ENCODE data around the gene GAB3. TPM values are rescaled to one million over a fixed set of nuclear protein-coding genes. Genes with fewer than 3 reads are reported as not detected.

GAB3 gene
- total and polyA plus RNA-seq, 2 experiments from 2014 or later, result 0.89 to 1.8 TPM

DNA sequence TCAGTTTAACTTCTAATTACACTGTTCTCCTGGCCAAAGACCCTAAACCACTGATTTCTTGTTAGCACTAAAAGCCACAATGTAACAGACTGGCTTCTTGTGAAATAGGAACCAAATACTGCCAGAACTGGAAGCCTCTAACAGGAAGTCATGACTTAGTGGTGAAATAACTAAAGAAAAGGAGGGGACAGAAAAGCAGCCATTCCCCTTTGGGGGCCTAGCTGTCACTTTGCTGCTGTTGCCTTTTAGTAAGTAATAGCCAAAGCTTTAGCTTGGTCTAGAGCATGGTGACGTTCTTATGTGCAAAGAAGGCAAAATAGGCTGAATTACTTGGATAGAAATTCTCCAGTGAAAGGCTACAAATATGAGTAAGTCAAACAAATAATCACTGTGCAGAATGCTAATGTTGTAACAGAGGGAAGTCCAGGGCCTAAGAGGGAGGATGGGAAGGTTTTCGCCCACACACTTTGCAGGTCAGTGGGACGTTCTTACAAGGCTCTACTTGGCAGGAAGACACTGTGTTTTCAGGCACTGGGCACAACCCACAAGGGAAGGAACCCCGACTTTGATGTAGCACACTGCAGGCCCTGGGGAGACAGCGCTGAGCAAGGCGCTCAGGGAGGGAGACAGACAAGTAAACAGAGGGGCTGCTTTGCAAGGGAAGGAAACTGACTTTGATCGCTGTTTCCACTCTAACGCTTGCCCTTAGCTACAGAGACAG is 16.7 kb downstream of the GAB3 start:
- no peaks in the 10 kb centered on the region for H3K36me3 ChIP-seq (ENCODE audit: insufficient read depth)
- peaks cover 4% of the 10 kb centered on the region; the same call in 2 of the 3 replicates for H3K4me1 Mint-ChIP-seq
- TF ChIP-seq, protein P1, sequence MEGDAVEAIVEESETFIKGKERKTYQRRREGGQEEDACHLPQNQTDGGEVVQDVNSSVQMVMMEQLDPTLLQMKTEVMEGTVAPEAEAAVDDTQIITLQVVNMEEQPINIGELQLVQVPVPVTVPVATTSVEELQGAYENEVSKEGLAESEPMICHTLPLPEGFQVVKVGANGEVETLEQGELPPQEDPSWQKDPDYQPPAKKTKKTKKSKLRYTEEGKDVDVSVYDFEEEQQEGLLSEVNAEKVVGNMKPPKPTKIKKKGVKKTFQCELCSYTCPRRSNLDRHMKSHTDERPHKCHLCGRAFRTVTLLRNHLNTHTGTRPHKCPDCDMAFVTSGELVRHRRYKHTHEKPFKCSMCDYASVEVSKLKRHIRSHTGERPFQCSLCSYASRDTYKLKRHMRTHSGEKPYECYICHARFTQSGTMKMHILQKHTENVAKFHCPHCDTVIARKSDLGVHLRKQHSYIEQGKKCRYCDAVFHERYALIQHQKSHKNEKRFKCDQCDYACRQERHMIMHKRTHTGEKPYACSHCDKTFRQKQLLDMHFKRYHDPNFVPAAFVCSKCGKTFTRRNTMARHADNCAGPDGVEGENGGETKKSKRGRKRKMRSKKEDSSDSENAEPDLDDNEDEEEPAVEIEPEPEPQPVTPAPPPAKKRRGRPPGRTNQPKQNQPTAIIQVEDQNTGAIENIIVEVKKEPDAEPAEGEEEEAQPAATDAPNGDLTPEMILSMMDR (conservative IDR thresholded peaks at IDR 0.05; ENCODE audit: low read depth in 2 of 2), result no peak
- TF ChIP-seq ZNF114 (CRISPR knock-in tag; IDR thresholded peaks at IDR 0.05) (no peak), JUNB (IDR thresholded peaks at IDR 0.05; ENCODE audit: unreplicated experiment) (no peak), POLR2AphosphoS5 (IDR thresholded peaks at IDR 0.05; ENCODE audit: low read depth) (no peak), CREB1 (CRISPR knock-in tag; IDR thresholded peaks at IDR 0.05; ENCODE audit: low read depth) (no peak), EZH2phosphoT487 (IDR thresholded peaks at IDR 0.05; ENCODE audit: unreplicated experiment) (no peak), STAT1 (IDR thresholded peaks at IDR 0.05; ENCODE audit: unreplicated experiment) (no peak), NANOG (IDR thresholded peaks at IDR 0.05; ENCODE audit: borderline replicate concordance) (no peak)
- TF ChIP-seq, protein P2, sequence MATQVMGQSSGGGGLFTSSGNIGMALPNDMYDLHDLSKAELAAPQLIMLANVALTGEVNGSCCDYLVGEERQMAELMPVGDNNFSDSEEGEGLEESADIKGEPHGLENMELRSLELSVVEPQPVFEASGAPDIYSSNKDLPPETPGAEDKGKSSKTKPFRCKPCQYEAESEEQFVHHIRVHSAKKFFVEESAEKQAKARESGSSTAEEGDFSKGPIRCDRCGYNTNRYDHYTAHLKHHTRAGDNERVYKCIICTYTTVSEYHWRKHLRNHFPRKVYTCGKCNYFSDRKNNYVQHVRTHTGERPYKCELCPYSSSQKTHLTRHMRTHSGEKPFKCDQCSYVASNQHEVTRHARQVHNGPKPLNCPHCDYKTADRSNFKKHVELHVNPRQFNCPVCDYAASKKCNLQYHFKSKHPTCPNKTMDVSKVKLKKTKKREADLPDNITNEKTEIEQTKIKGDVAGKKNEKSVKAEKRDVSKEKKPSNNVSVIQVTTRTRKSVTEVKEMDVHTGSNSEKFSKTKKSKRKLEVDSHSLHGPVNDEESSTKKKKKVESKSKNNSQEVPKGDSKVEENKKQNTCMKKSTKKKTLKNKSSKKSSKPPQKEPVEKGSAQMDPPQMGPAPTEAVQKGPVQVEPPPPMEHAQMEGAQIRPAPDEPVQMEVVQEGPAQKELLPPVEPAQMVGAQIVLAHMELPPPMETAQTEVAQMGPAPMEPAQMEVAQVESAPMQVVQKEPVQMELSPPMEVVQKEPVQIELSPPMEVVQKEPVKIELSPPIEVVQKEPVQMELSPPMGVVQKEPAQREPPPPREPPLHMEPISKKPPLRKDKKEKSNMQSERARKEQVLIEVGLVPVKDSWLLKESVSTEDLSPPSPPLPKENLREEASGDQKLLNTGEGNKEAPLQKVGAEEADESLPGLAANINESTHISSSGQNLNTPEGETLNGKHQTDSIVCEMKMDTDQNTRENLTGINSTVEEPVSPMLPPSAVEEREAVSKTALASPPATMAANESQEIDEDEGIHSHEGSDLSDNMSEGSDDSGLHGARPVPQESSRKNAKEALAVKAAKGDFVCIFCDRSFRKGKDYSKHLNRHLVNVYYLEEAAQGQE (IDR thresholded peaks at IDR 0.05; ENCODE audit: unreplicated experiment), result no peak
- TF ChIP-seq, protein P3, sequence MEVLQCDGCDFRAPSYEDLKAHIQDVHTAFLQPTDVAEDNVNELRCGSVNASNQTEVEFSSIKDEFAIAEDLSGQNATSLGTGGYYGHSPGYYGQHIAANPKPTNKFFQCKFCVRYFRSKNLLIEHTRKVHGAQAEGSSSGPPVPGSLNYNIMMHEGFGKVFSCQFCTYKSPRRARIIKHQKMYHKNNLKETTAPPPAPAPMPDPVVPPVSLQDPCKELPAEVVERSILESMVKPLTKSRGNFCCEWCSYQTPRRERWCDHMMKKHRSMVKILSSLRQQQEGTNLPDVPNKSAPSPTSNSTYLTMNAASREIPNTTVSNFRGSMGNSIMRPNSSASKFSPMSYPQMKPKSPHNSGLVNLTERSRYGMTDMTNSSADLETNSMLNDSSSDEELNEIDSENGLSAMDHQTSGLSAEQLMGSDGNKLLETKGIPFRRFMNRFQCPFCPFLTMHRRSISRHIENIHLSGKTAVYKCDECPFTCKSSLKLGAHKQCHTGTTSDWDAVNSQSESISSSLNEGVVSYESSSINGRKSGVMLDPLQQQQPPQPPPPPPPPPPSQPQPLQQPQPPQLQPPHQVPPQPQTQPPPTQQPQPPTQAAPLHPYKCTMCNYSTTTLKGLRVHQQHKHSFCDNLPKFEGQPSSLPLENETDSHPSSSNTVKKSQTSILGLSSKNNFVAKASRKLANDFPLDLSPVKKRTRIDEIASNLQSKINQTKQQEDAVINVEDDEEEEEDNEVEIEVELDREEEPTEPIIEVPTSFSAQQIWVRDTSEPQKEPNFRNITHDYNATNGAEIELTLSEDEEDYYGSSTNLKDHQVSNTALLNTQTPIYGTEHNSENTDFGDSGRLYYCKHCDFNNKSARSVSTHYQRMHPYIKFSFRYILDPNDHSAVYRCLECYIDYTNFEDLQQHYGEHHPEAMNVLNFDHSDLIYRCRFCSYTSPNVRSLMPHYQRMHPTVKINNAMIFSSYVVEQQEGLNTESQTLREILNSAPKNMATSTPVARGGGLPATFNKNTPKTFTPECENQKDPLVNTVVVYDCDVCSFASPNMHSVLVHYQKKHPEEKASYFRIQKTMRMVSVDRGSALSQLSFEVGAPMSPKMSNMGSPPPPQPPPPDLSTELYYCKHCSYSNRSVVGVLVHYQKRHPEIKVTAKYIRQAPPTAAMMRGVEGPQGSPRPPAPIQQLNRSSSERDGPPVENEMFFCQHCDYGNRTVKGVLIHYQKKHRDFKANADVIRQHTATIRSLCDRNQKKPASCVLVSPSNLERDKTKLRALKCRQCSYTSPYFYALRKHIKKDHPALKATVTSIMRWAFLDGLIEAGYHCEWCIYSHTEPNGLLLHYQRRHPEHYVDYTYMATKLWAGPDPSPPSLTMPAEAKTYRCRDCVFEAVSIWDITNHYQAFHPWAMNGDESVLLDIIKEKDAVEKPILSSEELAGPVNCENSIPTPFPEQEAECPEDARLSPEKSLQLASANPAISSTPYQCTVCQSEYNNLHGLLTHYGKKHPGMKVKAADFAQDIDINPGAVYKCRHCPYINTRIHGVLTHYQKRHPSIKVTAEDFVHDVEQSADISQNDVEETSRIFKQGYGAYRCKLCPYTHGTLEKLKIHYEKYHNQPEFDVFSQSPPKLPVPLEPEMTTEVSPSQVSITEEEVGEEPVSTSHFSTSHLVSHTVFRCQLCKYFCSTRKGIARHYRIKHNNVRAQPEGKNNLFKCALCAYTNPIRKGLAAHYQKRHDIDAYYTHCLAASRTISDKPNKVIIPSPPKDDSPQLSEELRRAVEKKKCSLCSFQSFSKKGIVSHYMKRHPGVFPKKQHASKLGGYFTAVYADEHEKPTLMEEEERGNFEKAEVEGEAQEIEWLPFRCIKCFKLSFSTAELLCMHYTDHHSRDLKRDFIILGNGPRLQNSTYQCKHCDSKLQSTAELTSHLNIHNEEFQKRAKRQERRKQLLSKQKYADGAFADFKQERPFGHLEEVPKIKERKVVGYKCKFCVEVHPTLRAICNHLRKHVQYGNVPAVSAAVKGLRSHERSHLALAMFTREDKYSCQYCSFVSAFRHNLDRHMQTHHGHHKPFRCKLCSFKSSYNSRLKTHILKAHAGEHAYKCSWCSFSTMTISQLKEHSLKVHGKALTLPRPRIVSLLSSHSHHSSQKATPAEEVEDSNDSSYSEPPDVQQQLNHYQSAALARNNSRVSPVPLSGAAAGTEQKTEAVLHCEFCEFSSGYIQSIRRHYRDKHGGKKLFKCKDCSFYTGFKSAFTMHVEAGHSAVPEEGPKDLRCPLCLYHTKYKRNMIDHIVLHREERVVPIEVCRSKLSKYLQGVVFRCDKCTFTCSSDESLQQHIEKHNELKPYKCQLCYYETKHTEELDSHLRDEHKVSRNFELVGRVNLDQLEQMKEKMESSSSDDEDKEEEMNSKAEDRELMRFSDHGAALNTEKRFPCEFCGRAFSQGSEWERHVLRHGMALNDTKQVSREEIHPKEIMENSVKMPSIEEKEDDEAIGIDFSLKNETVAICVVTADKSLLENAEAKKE (CRISPR knock-in tag; IDR thresholded peaks at IDR 0.05), result no peak
- TF ChIP-seq, protein P4, sequence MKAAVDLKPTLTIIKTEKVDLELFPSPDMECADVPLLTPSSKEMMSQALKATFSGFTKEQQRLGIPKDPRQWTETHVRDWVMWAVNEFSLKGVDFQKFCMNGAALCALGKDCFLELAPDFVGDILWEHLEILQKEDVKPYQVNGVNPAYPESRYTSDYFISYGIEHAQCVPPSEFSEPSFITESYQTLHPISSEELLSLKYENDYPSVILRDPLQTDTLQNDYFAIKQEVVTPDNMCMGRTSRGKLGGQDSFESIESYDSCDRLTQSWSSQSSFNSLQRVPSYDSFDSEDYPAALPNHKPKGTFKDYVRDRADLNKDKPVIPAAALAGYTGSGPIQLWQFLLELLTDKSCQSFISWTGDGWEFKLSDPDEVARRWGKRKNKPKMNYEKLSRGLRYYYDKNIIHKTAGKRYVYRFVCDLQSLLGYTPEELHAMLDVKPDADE (IDR thresholded peaks at IDR 0.05), result no peak
- no peak overlapping the region for H3K4me3 ChIP-seq
- H3K27me3 ChIP-seq (ENCODE audit: insufficient read depth), result no peaks in the 10 kb centered on the region
- H2AFZ ChIP-seq, result no peak overlapping the region
- H3K27ac ChIP-seq (ENCODE audit: low read depth), result 0 out of 2 replicates have a peak overlapping the region, but pooled peaks have one; percentile 14
- no peak overlapping the region for H3K4me3 Mint-ChIP-seq
- no peaks in the 10 kb centered on the region for H3K9me2 ChIP-seq (ENCODE audit: insufficient read depth)
- no peaks in the 10 kb centered on the region; the same call in 2 of the 3 replicates for H3K9me3 Mint-ChIP-seq
- no peak overlapping the region for H3K27ac Mint-ChIP-seq
- no peak for ATAC-seq
- no peaks in the 10 kb centered on the region for H3K79me2 ChIP-seq (replicated peaks; ENCODE audit: insufficient read depth)
- no peak overlapping the region for H3K4me2 ChIP-seq
- no peaks in the 10 kb centered on the region for H3K36me3 Mint-ChIP-seq (ENCODE audit: low read depth)
- DNase-seq (ENCODE audit: low spot score), result no peak
- no peaks in the 10 kb centered on the region for H4K20me1 ChIP-seq (replicated peaks; ENCODE audit: insufficient read depth)
- H3K4me1 ChIP-seq (ENCODE audit: insufficient read depth), result no peaks in the 10 kb centered on the region
- peaks cover 4% of the 10 kb centered on the region for H3K27me3 Mint-ChIP-seq (ENCODE audit: insufficient read depth, low read depth, poor library complexity)
- no peaks in the 10 kb centered on the region for H3F3A ChIP-seq (replicated peaks; ENCODE audit: low read depth)
